ENCODE data around the gene NRXN3. TPM values are rescaled to one million over a fixed set of nuclear protein-coding genes. Genes with fewer than 3 reads are reported as not detected.
A peak's percentile ranks its signal among the peaks of the same experiment; 100 is the strongest.

Gene NRXN3
- total and polyA plus RNA-seq, 2 experiments from 2014 or later = 0.69 to 1.5 TPM

DNA sequence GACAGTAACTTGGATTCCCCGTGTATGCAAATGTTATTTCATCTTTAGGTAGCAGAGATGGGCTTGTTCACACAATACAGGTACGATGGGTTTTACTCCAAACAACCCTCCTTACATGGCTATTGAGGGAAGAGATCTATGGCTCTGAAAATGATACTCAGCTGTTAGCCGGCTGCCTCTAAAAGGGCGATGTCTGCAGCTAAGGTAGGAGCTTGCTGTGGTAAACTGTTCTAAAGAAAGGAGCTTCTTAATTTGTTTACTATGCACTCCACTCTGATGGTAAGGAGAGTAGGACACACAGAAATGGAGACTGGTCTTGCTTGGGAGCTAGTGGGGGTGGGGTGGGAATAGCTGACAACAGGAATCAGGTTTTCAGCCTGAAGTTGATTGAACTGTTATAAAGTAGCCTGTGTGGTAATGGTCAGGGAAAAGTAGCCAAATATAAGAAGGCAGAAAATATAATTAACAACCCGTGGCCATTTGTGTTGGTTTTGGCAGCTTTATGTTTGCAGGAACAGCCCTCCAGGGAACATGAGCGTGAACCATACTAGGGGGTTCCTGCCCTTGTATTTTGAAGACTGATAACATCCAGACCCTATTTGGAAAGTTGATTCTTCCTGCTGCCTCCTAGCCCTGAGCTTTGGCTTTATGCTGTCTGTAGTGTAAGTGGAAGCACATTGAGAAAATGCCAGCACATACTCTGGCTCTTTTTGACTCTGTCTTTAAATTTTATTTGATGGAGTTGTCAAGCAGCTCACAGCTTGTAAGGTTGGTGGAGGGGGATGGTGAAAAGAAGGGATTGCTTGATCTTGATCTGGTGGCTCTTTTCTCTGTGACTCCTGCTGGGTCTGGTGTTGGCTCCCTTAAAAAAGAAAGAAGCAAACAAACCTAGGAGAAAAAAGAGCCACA, 1111.3 kb downstream of the NRXN3 start:
- TF ChIP-seq, protein P1, sequence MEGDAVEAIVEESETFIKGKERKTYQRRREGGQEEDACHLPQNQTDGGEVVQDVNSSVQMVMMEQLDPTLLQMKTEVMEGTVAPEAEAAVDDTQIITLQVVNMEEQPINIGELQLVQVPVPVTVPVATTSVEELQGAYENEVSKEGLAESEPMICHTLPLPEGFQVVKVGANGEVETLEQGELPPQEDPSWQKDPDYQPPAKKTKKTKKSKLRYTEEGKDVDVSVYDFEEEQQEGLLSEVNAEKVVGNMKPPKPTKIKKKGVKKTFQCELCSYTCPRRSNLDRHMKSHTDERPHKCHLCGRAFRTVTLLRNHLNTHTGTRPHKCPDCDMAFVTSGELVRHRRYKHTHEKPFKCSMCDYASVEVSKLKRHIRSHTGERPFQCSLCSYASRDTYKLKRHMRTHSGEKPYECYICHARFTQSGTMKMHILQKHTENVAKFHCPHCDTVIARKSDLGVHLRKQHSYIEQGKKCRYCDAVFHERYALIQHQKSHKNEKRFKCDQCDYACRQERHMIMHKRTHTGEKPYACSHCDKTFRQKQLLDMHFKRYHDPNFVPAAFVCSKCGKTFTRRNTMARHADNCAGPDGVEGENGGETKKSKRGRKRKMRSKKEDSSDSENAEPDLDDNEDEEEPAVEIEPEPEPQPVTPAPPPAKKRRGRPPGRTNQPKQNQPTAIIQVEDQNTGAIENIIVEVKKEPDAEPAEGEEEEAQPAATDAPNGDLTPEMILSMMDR (IDR thresholded peaks at IDR 0.05; ENCODE audit: low read depth, low read length) = no peak
- H3K36me3 ChIP-seq = no peaks in the 10 kb centered on the region
- H3K4me1 ChIP-seq (ENCODE audit: low read depth) = peaks cover 4% of the 10 kb centered on the region
- H3K27me3 ChIP-seq = peaks cover 37% of the 10 kb centered on the region
- peak in 1 of 2 donors; percentile 34 for DNase-seq (ENCODE audit: low read depth in 1 of 2, low spot score in 1 of 2)
- no peak overlapping the region for H3K4me3 ChIP-seq
- no peaks in the 10 kb centered on the region for H3K9me3 ChIP-seq (ENCODE audit: low read depth)
- no peak overlapping the region for H3K27ac ChIP-seq

DNA sequence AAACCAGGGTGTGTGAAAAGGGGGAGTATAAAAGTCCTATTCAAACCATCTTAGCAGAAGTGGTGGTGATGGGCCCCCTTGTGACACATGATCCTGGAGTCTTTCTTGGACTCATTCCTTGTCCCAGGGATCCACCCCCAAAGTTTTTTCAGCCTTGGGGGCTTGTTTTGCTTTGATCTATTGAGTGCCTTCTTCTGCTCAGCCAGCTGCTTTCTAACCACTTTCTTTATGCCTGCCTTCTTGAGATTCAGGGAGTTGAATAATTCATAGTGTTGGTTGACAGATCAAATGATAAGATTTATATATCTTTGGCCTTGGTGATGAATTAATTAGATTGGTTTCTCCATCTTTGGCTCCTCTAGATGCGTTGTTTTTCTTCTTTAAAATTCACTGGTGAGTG, 1114.4 kb downstream of the NRXN3 start:
- no peak for DNase-seq (ENCODE audit: low read depth in 1 of 2, low spot score in 1 of 2)
- H3K4me1 ChIP-seq (ENCODE audit: low read depth) = peaks cover 4% of the 10 kb centered on the region
- H3K9me3 ChIP-seq (ENCODE audit: low read depth) = no peaks in the 10 kb centered on the region
- TF ChIP-seq, protein P1 (IDR thresholded peaks at IDR 0.05; ENCODE audit: low read depth, low read length) = no peak
- no peak overlapping the region for H3K27ac ChIP-seq
- no peak overlapping the region for H3K4me3 ChIP-seq
- peaks cover 22% of the 10 kb centered on the region for H3K27me3 ChIP-seq
- no peaks in the 10 kb centered on the region for H3K36me3 ChIP-seq

DNA sequence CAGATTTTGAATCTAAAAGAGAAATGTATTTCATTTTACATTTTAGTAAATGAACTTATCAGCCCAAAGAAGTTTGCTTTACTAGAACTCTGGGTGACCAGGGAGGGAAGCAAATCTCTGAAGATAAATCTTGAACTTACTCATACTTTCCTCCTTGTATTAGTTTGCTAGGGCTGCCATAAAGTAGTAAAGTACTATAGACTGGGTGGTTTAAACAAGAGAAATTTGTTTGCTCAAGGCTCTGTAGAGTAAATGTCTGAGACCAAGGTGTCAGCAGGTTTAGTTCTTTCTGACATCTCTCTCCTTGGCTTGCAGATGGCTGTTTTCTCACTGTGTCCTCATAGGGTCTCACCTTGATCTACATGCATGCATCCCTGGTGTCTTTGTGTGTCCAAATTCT, 1115.1 kb downstream of the NRXN3 start:
- Histone ChIP-seq H3K27me3 (peaks cover 18% of the 10 kb centered on the region), H3K4me1 (ENCODE audit: low read depth) (peaks cover 4% of the 10 kb centered on the region), H3K4me3 (no peak overlapping the region), H3K27ac (no peak overlapping the region), H3K36me3 (no peaks in the 10 kb centered on the region), H3K9me3 (ENCODE audit: low read depth) (no peaks in the 10 kb centered on the region)
- TF ChIP-seq, protein P1 (IDR thresholded peaks at IDR 0.05; ENCODE audit: low read depth, low read length) = no peak
- DNase-seq (ENCODE audit: low read depth in 1 of 2, low spot score in 1 of 2) = no peak

DNA sequence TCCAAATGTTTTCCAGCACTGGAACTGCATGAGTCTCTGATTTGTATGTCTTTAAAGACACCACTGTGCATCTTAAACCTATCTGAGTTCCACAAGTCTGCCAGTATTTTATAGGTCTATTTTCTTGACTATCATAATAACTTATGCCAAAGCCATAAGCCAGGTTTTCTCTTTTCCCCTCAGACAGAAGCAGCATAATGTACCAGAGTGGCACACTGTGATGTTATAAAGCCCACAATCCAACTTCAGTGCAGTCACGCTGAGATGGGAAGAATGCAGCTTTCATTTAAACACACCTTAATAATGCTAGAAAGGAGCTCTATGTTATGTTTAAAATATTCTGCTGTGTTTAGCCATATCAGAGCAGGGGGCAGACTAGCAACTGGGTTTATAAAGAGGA, 1117.8 kb downstream of the NRXN3 start:
- H3K4me1 ChIP-seq (ENCODE audit: low read depth) = no peaks in the 10 kb centered on the region
- H3K27me3 ChIP-seq = peaks cover 12% of the 10 kb centered on the region
- no peak for DNase-seq (ENCODE audit: low read depth in 1 of 2, low spot score in 1 of 2)
- TF ChIP-seq, protein P1 (IDR thresholded peaks at IDR 0.05; ENCODE audit: low read depth, low read length) = no peak
- H3K9me3 ChIP-seq (ENCODE audit: low read depth) = no peaks in the 10 kb centered on the region
- no peak overlapping the region for H3K27ac ChIP-seq
- no peak overlapping the region for H3K4me3 ChIP-seq
- no peaks in the 10 kb centered on the region for H3K36me3 ChIP-seq

DNA sequence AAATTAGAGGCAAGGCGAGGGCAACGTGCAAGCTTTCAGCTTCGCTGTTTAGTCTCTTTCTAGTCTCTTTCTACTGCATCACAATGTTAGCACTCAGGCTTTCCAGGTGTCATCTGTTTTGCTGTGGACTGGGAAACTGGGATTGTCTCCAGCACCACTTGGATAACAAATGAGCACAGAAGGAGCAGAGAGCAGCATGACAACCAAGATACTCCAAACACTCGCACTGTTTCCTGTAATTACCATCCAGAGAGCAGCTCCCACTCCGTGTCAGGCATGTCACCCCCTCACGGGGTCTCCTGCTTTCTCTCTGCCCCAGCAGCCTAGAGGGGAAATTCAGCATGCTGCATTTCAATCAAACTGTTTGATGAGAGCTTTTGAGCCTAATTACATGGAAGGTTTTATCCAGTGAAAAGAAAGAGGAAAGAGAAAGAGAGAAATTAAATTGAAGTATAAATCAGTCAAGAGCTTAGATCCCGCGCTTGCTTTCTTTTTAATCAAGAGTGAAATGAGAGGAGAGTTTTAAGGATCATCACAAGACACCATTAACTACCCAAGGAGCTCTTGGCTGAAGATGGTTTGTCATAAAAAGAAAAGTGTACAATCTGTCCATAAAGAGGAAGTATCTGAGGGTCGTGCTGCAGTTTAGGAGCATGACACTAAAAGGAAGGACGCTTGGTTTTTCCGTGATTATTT, 1123.5 kb downstream of the NRXN3 start:
- peaks cover 15% of the 10 kb centered on the region for H3K4me1 ChIP-seq (ENCODE audit: low read depth)
- peaks cover 8% of the 10 kb centered on the region for H3K27me3 ChIP-seq
- H3K27ac ChIP-seq = no peak overlapping the region
- no peaks in the 10 kb centered on the region for H3K36me3 ChIP-seq
- H3K4me3 ChIP-seq = no peak overlapping the region
- H3K9me3 ChIP-seq (ENCODE audit: low read depth) = no peaks in the 10 kb centered on the region
- peak in 1 of 2 donors; percentile 30 for DNase-seq (ENCODE audit: low read depth in 1 of 2, low spot score in 1 of 2)
- TF ChIP-seq, protein P1 (IDR thresholded peaks at IDR 0.05; ENCODE audit: low read depth, low read length) = no peak

Data from cardiac muscle cell (in vitro differentiated cells and primary cell).